HG03342 (cell line): Measurements from ENCODE around the gene ZC3H12D.
"Not testable (repeated sequence)": the region's sequence is repeated elsewhere in the genome, so short reads cannot be mapped to it uniquely, and the experiment has no call there.

ENCODE experiments used
- ATAC-seq: cut with Tn5 transposase; IDR thresholded peaks from one replicate; pipeline ENCODE4 v1.9.1; 2021; ENCODE audit warnings: mild to moderate bottlenecking, moderate library complexity; ENCODE audit not compliant: unreplicated experiment

Gene ZC3H12D

DNA sequence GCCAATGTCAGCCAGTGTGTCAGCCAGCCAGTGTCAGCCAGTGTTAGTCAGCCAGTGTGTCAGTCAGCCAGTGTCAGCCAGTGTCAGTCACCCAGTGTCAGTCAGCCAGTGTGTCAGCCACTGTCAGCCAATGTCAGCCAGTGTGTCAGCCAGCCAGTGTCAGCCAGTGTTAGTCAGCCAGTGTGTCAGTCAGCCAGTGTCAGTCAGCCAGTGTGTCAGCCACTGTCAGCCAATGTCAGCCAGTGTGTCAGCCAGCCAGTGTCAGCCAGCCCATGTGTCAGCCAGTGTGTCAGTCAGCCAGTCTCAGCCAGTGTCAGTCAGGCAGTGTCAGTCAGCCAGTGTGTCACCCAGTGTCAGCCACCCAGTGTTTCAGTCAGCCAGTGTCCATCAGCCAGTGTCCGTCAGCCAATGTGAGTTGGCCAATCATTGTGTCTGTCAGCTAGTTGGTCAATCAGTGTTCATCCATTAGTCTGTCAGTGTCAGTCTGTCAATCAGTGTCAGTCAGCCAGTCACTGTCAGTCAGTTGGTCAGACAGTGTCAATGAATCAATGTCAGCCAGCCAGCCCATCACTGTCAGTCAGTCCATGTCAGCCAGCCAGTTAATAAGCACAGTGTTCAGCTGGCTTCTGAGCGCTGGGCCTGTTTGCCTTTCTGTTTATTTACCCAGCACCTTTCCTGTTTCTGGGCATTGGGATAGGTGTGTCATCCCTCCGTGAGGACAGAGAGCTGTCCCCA is 40.3 kb downstream of the ZC3H12D start:
- not testable (repeated sequence) for ATAC-seq

DNA sequence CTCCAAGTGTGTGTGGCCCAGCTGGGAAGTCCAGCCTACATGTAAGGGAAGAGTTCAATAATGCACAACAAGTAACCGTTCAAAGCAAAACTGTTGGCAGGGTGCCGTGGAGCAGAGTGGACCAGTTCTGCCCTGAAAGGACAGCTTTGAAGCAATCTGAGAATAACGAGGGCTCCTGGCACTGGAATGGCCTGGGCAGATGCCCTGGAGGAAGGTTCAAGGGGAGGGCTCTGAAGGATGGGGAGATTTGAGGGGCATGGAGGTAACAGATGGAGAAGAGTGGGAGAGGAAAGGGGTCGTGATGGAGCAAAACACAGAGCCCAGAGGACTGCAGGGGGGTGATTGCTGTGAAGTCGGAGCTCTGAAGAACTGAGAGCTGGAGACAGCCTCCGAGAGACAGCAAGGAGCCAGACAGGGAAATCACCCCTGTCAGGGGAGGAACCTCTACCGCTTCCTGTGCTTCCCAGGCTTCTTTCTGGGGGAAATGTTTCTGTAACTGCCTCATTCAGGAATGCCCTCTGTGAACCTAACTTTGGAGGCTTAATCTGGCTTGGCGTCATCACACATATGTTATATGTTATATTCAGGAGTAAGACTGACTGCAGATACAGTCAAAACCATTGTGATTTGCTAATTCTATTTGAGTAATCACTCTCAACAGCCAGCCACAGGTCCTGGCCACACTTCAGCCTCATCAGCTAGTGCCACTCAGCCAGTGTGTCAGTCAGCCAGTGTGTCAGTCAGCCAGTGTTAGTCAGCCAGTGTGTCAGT is 41.2 kb downstream of the ZC3H12D start:
- no peak for ATAC-seq

DNA sequence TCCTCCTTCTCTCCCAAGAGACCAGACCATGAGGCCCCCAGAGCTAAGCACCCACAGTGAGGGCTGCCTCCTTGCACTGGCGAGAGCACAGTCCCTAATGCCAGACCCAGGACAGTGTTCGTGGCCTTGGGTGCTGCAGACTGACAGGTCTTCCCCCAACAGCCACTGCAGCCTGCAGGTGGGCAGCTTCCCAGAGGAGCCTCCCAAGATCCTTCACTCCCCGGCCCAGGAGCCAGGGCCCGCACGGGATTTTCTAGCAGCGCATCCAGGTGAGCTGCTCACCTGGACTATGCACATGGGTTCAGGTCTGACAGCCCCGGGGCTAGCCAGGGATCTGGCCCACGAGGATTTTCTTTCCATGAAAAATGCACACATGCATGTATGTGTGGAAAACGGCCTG is 43.1 kb downstream of the ZC3H12D start:
- ATAC-seq: no peak

DNA sequence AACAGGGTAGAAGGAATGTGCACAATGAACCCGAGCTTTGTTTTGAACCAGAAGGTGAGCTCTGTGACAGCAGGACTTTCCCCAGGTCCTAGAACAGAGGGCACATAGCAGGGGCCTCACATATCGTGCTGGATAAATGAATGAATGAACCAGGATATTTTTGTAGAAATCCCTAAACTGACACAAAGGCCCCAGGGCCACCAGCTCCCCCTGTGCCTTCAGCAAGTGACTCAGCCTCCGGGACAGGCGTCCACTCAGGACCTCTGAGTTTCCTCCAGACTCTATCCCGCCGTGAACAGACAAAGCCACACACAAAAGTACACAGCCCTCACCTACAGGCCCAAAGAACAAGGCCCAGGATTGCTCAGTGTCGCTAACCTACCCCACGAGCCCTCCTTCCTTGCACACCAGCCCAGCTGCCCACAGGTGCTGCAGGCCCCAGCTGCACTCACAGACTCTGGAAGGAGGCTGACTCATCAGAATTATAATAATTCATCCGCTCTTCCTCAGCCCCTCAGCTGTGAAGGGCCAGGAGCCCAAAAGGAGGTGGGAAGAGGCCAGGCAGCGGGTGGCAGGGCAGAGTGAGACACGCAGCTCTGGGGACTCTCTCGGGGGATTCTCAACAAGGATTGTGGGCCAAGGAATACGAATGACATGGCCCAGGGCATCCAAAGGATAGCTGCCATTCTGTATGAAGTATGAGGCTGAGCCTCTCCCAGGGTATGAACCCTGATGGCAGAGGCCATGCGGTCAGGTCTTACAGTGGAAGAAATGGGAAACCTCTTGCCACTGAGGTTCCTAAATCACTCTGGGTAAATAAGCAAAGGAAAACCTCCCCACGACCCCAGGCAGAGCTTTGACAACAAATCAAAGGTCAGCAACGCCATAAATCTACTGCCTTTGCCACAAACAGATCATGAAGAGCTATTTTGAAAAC is 43.8 kb downstream of the ZC3H12D start:
- no peak for ATAC-seq

GRCh38 chr6:149439626-149440025 is 45.2 kb downstream of the ZC3H12D start:
- no peak for ATAC-seq

- ATAC-seq: peak; percentile 59
Measured at GRCh38 chr6:149438855-149439254, 46.0 kb downstream of the ZC3H12D start.

- no peak for ATAC-seq
Measured at GRCh38 chr6:149437212-149437611, 47.6 kb downstream of the ZC3H12D start.

DNA sequence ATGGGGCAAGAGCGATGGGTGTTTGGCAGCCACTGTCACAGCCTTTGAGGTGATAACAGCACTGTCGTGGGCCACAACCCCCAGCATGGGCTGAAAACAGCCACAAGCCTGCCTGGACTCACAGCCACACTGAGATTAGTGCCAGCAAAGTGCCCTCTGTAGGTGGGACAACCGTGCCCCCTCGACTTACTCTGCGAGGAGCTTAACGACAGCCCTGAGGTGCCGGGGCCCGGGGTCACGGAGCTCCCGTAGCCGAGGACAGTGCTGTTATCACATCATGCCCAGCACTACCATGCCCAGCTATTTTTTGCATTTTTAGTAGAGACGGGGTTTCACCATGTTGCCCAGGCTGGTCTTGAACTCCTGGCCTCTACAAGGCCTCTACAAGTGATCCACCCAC is 48.2 kb downstream of the ZC3H12D start:
- ATAC-seq: no peak

GRCh38 chr6:149435919-149436586 is 48.8 kb downstream of the ZC3H12D start:
- no peak for ATAC-seq

DNA sequence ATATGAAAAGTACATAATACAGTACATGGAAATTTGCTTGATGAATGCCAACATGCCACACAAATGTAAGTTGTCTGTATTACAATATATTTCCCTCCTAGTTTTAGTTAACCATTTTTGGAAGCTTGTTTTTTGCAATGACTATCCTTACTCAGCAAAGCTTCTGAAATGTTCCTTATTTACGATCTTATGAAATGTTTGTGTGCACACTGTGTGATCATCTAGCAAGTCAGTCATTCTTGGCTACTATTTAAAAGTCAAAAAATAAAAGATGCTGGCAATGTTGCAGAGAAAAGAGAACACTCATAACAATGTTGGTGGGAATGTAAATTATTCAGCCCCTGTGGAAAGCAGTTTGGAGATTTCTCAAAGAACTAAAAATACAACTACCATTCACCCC is 50.9 kb downstream of the ZC3H12D start:
- no peak for ATAC-seq

DNA sequence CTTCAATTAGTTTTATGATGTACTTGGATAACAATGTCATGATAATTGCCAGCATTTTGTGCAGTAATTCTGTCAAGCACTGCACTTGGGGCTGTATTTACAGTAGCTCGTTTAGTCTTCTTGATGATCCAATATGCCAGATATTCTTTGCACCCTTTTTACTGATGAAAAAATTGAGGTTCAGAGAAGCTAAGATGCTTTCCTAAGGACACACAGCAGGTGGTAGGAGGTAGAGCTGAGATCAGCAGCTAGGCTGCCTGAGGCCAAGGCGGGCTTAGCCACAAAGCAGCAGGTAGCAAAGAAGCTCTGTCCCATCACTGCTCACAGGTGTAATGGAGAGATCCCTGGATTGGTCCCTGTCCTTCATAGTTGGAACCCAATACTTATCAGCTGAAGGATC is 51.4 kb downstream of the ZC3H12D start:
- no peak for ATAC-seq

GRCh38 chr6:149431905-149432775 is 52.7 kb downstream of the ZC3H12D start:
- peak; percentile 91 for ATAC-seq

GRCh38 chr6:149429427-149430360 is 55.1 kb downstream of the ZC3H12D start:
- no peak for ATAC-seq

GRCh38 chr6:149428606-149429005 is 56.2 kb downstream of the ZC3H12D start:
- no peak for ATAC-seq

DNA sequence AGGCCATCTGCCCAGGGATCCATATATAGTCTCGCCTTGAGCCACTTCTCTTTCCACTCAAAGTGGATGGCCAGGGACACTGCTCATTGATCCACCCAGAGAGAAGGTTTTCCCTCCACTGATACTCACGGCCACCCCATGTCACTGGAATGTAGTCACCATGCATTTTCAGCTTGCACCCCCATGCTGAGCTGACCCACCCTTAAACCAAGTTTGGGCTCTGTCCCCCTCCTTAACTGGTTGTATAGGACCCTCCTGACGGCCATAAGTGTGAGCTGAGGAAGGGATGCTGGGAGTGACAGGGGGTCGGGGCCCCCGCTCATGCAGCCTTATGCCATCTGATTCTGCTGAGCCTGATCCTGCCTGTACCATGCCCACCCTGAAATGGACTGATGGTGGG is 59.1 kb downstream of the ZC3H12D start:
- ATAC-seq: no peak

DNA sequence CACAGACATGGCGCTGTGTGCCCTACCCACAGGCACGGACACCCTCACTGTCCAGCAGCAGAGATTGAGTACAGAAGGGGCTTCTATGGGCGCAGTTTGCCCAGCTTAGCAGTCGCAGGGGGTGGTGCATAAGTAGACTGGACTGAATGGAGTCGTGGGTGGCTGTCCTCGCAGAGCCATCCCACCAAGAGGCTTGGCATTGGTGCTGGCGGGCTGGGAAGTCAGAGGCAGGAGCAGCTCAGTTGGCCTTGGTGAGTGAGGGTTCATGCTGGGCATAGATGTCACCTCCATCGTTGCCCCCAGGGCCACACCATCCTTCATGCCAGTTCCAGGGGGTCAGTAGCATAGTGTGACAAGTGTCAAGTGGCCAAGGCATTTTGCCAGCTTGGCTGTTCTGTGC is 59.6 kb downstream of the ZC3H12D start:
- no peak for ATAC-seq

GRCh38 chr6:149423964-149424440 is 60.8 kb downstream of the ZC3H12D start:
- ATAC-seq: no peak

- no peak for ATAC-seq
Measured at GRCh38 chr6:149422581-149422980, 62.2 kb downstream of the ZC3H12D start.

DNA sequence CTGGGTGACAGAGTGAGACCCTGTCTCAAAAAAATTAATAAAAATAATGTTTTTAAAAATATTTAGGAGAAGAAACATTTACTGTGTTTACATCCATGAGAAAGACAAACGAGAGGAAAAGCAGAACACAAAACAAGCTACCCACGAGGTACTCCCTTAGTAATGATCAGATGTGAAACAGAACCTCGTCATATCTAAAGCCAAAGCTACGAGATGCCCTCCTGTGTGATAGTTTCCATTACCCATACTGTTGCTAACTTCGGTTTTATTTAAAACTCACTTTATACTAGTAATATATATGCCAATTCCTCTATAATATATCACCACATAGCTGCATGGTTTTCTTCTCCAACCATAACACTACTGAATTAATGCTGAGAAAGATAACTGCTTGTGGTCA is 63.7 kb downstream of the ZC3H12D start:
- ATAC-seq: no peak
